ENCODE measurements around the gene NDFIP1. TPM values are rescaled to one million over a fixed set of nuclear protein-coding genes. Genes with fewer than 3 reads are reported as not detected.

Gene NDFIP1
- total and polyA plus RNA-seq, 2 of the 13 experiments (the other 11 are each of a cell fraction or from before 2014, with no cell fraction given) = 12.4 to 15.7 TPM

DNA sequence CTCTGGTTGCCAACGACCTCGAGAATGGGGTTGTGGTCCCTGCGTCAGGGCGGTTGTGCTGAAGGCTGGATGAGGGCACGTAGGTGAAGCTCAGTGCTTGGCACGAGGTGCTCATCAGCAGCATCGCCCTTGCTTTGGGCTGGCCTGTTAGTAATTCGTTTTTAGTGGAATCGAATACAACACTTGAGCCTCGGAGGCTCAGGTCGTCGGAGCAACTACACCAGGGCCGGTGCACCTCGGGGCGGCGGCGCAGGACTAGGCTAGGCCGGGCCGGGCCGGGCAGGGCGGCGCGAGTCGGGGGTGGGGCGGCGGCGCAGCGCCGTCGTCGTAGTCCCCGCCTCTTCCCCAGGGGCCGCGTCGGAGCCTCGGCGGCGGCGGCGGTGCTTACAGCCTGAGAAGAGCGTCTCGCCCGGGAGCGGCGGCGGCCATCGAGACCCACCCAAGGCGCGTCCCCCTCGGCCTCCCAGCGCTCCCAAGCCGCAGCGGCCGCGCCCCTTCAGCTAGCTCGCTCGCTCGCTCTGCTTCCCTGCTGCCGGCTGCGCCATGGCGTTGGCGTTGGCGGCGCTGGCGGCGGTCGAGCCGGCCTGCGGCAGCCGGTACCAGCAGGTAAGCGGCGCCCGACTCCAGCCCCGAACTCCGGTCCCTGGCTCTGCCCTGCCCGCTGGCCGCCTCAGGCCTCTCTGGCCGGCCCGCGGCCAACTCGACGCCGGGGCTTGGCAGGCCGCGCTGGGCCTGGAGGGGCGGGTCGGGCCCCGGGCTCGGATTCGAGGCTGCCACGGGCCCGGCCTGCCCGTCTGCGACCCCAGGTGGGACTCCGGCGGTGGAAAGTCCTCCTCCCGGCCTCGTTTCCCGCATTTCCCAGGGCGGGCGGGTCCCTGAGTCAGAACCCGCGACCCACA lies at the start of gene NDFIP1 (continued):
- TF ChIP-seq ZNF34 (CRISPR knock-in tag; IDR thresholded peaks at IDR 0.05; ENCODE audit: borderline replicate concordance) (no peak), ARID2 (CRISPR knock-in tag; IDR thresholded peaks at IDR 0.05; ENCODE audit: borderline replicate concordance) (peak; percentile 74; the same call in 1 of the 2 replicates), SAFB2 (CRISPR knock-in tag; IDR thresholded peaks at IDR 0.05; ENCODE audit: borderline replicate concordance, low read depth) (peak; percentile 93; the same call in 1 of the 2 replicates), ZNF331 (CRISPR knock-in tag; IDR thresholded peaks at IDR 0.05) (0 out of 2 replicates have a peak, but pooled peaks have one; percentile 46), ZSCAN30 (CRISPR knock-in tag; IDR thresholded peaks at IDR 0.05) (no peak), ETV6 (CRISPR knock-in tag; conservative IDR thresholded peaks at IDR 0.05) (0 out of 2 replicates have a peak, but pooled peaks have one; percentile 41), EEA1 (CRISPR knock-in tag; IDR thresholded peaks at IDR 0.05; ENCODE audit: borderline replicate concordance) (peak; percentile 72; the same call in 1 of the 2 replicates), GPN1 (CRISPR knock-in tag; IDR thresholded peaks at IDR 0.05; ENCODE audit: borderline replicate concordance) (0 out of 2 replicates have a peak, but pooled peaks have one; percentile 58), NFYC (CRISPR knock-in tag; IDR thresholded peaks at IDR 0.05) (0 out of 2 replicates have a peak, but pooled peaks have one; percentile 9), DMAP1 (CRISPR knock-in tag; IDR thresholded peaks at IDR 0.05) (peak; percentile 36; the same call in 1 of the 2 replicates), TAF1 (CRISPR knock-in tag; IDR thresholded peaks at IDR 0.05) (peak; percentile 66), ZNF556 (CRISPR knock-in tag; IDR thresholded peaks at IDR 0.05; ENCODE audit: borderline replicate concordance) (peak; percentile 50; the same call in 1 of the 2 replicates), YY1 (IDR thresholded peaks at IDR 0.05; ENCODE audit: insufficient read depth, insufficient replicate concordance, low read depth, low read length) (peak; percentile 79), ZNF615 (CRISPR knock-in tag; IDR thresholded peaks at IDR 0.05; ENCODE audit: borderline replicate concordance) (no peak), SAP130 (CRISPR knock-in tag; IDR thresholded peaks at IDR 0.05; ENCODE audit: low read depth) (no peak; the same call in none of the 2 replicates), PHF20 (CRISPR knock-in tag; IDR thresholded peaks at IDR 0.05) (peak; percentile 40; the same call in 1 of the 2 replicates), THAP11 (CRISPR knock-in tag; IDR thresholded peaks at IDR 0.05) (no peak; the same call in 1 of the 2 replicates), FOXA1 (IDR thresholded peaks at IDR 0.05) (no peak), FOXA1 (CRISPR knock-in tag; IDR thresholded peaks at IDR 0.05) (0 out of 2 replicates have a peak, but pooled peaks have one; percentile 9)
- TF ChIP-seq, protein P1, sequence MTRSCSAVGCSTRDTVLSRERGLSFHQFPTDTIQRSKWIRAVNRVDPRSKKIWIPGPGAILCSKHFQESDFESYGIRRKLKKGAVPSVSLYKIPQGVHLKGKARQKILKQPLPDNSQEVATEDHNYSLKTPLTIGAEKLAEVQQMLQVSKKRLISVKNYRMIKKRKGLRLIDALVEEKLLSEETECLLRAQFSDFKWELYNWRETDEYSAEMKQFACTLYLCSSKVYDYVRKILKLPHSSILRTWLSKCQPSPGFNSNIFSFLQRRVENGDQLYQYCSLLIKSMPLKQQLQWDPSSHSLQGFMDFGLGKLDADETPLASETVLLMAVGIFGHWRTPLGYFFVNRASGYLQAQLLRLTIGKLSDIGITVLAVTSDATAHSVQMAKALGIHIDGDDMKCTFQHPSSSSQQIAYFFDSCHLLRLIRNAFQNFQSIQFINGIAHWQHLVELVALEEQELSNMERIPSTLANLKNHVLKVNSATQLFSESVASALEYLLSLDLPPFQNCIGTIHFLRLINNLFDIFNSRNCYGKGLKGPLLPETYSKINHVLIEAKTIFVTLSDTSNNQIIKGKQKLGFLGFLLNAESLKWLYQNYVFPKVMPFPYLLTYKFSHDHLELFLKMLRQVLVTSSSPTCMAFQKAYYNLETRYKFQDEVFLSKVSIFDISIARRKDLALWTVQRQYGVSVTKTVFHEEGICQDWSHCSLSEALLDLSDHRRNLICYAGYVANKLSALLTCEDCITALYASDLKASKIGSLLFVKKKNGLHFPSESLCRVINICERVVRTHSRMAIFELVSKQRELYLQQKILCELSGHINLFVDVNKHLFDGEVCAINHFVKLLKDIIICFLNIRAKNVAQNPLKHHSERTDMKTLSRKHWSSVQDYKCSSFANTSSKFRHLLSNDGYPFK (CRISPR knock-in tag; IDR thresholded peaks at IDR 0.05; ENCODE audit: borderline replicate concordance) = no peak
- TF ChIP-seq, protein P2, sequence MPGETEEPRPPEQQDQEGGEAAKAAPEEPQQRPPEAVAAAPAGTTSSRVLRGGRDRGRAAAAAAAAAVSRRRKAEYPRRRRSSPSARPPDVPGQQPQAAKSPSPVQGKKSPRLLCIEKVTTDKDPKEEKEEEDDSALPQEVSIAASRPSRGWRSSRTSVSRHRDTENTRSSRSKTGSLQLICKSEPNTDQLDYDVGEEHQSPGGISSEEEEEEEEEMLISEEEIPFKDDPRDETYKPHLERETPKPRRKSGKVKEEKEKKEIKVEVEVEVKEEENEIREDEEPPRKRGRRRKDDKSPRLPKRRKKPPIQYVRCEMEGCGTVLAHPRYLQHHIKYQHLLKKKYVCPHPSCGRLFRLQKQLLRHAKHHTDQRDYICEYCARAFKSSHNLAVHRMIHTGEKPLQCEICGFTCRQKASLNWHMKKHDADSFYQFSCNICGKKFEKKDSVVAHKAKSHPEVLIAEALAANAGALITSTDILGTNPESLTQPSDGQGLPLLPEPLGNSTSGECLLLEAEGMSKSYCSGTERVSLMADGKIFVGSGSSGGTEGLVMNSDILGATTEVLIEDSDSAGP (CRISPR knock-in tag; IDR thresholded peaks at IDR 0.05; ENCODE audit: borderline replicate concordance) = peak; percentile 69
